Measurements from ENCODE around the gene FCN3. TPM values are rescaled to one million over a fixed set of nuclear protein-coding genes. Genes with fewer than 3 reads are reported as not detected.

FCN3 gene
- total and polyA plus RNA-seq, 9 of the 15 experiments (the other 6 are each of a cell fraction or from before 2014, with no cell fraction given) = 0.49 TPM; not detected in 8

- TF ChIP-seq ZNF766 (CRISPR knock-in tag; conservative IDR thresholded peaks at IDR 0.05) (no peak), SIN3A (IDR thresholded peaks at IDR 0.05; ENCODE audit: borderline replicate concordance in 2 of 2, control insufficient read depth in 1 of 2, low read depth in 2 of 2, low read length in 2 of 2) (0 out of 4 replicates have a peak, but pooled peaks of 1 of the 2 experiments have one; percentile 1), RFX5 (IDR thresholded peaks at IDR 0.05; ENCODE audit: low read depth, low read length) (peak; percentile 80), IRF1 (CRISPR knock-in tag; IDR thresholded peaks at IDR 0.05; ENCODE audit: borderline replicate concordance) (no peak), LCOR (CRISPR knock-in tag; IDR thresholded peaks at IDR 0.05) (no peak), TGIF2 (CRISPR knock-in tag; IDR thresholded peaks at IDR 0.05) (no peak), ZC3H8 (IDR thresholded peaks at IDR 0.05) (no peak), ZBED1 (IDR thresholded peaks at IDR 0.05) (0 out of 2 replicates have a peak, but pooled peaks have one; percentile 4)
Observed at GRCh38 chr1:27366113-27366410, 8.6 kb downstream of the FCN3 start (continued).

GRCh38 chr1:27365372-27366112, 9.1 kb downstream of the FCN3 start:
- CTCF ChIA-PET (ENCODE audit: low intra/inter-chr PET ratio) = interaction anchor here (0.6 to 0.8 kb wide), 2 partner anchors 27 to 44 kb away, joined by 5 read pairs; partner anchors contain the start of genes GPR3 and TMEM222
- ATAC-seq (peak; percentile 84), FAIRE-seq (peak; percentile 78), DNase-seq (ENCODE audit: extremely low read depth in 1 of 4, low spot score in 3 of 4) (peak; percentile 93 to 97 (median 94))
- Histone ChIP-seq H3K9ac (ENCODE audit: insufficient read depth in 1 of 2, low read depth in 2 of 2, low read length in 2 of 2) (peak overlapping the region; percentile 85 to 91), H3K4me1 (replicated peaks in 1 of 2; ENCODE audit: control insufficient read depth in 2 of 2, insufficient read depth in 2 of 2, low read length in 2 of 2) (peaks cover 20 to 57% of the 10 kb centered on the region in 2 experiments; a peak in 4 of 5 replicates), H3K36me3 (ENCODE audit: control insufficient read depth, insufficient read depth, low read length) (no peaks in the 10 kb centered on the region), H3K4me3 (peak overlapping the region; percentile 82), H3K9me1 (ENCODE audit: control insufficient read depth, insufficient read depth, low read length) (no peaks in the 10 kb centered on the region), H3K9me3 (replicated peaks; ENCODE audit: control insufficient read depth, insufficient read depth, low read depth, low read length) (no peaks in the 10 kb centered on the region), H4K20me1 (replicated peaks; ENCODE audit: control insufficient read depth, insufficient read depth, low read length) (no peaks in the 10 kb centered on the region; the same call in 1 of the 2 replicates), H3K27ac (ENCODE audit: extremely low read depth, low read depth, low read length) (peak overlapping the region; percentile 78), H3K27me3 (ENCODE audit: control insufficient read depth in 2 of 2, insufficient read depth in 2 of 2, low read length in 2 of 2) (no peaks in the 10 kb centered on the region), H3K79me2 (ENCODE audit: control insufficient read depth, insufficient read depth, low read length) (no peaks in the 10 kb centered on the region), H2AFZ (ENCODE audit: low read depth, low read length) (peak overlapping the region; percentile 92), H3K4me2 (ENCODE audit: insufficient read depth, low read length) (peak overlapping the region; percentile 84)
- intact Hi-C loops (cut with micrococcal nuclease) (loop anchor here (10.0 kb wide), 1 partner anchor 171 kb away; no protein-coding TSS in a partner anchor), in situ Hi-C loops (cut with MboI) (no loop called here)
- 2% methylated on average over 35 of the region's 40 CpGs for WGBS (ENCODE audit: insufficient coverage, low coverage, missing lambda C conversion rate)
- POLR2A ChIA-PET = interaction anchor here (0.5 to 3.3 kb wide), 25 partner anchors 8 to 1216 kb away, joined by 3 to 20 read pairs (median 4); partner anchors contain the start of genes CD164L2, FCN3 and SYTL1
- no TSS peak for BruUV-seq (replicated peaks)
- TF ChIP-seq CBX3 (IDR thresholded peaks at IDR 0.05; ENCODE audit: borderline replicate concordance in 1 of 2, low read length in 2 of 2) (no peak), MAFK (IDR thresholded peaks at IDR 0.05; ENCODE audit: low read length) (no peak), GTF2A2 (tag; IDR thresholded peaks at IDR 0.05) (no peak), SMARCA4 (IDR thresholded peaks at IDR 0.05) (peak; percentile 43; the same call in 1 of the 2 replicates), CEBPB (tag; IDR thresholded peaks at IDR 0.05) (peak; percentile 48; the same call in 1 of the 2 replicates), RCOR1 (IDR thresholded peaks at IDR 0.05; ENCODE audit: borderline replicate concordance in 1 of 2, low read depth in 2 of 2, low read length in 2 of 2) (no peak), NCOR1 (IDR thresholded peaks at IDR 0.05) (no peak), CREM (IDR thresholded peaks at IDR 0.05; ENCODE audit: low read depth) (peak; percentile 45; the same call in 1 of the 2 replicates), ZBTB26 (CRISPR knock-in tag; IDR thresholded peaks at IDR 0.05) (no peak), CBX5 (IDR thresholded peaks at IDR 0.05; ENCODE audit: borderline replicate concordance, low read depth) (no peak), GMEB1 (CRISPR knock-in tag; IDR thresholded peaks at IDR 0.05) (no peak)
